Measurements from ENCODE around the gene KCTD14. TPM values are rescaled to one million over a fixed set of nuclear protein-coding genes. Genes with fewer than 3 reads are reported as not detected.

Gene KCTD14
- 1.3 to 2.1 TPM (median 1.6 TPM) in 5 replicates for total RNA-seq (2022; extraction: Qiagen RNA extraction)

GRCh38 chr11:78022397-78023396, at the start of gene KCTD14:
KCTD14 (minus strand) TSS chr11:78023276; CDS start chr11:78023249, 27 bp downstream.

GRCh38 chr11:78063440-78064181, 40.5 kb upstream of the KCTD14 start, which contains the start of gene THRSP:
THRSP (plus strand) TSS chr11:78063861; CDS start chr11:78063882, 21 bp downstream.

GRCh38 chr11:77994434-77995362, 28.4 kb downstream of the KCTD14 start, which contains the start of gene INTS4:
INTS4 (minus strand) TSS chr11:77994668; CDS start chr11:77994643, 25 bp downstream.

Other genes with a start within 250 kb of the KCTD14 start
- 12.9 to 17.4 TPM (median 15.9 TPM) in 5 replicates for gene RSF1, start 202.6 kb downstream of the KCTD14 start, total RNA-seq (2022; extraction: Qiagen RNA extraction)
- 26.2 to 31.4 TPM (median 29.1 TPM) in 5 replicates for gene AAMDC, start 202.1 kb downstream of the KCTD14 start, total RNA-seq (2022; extraction: Qiagen RNA extraction)
- gene INTS4, start 28.6 kb downstream of the KCTD14 start, total RNA-seq (2022; extraction: Qiagen RNA extraction): 16.4 to 20.5 TPM (median 17.7 TPM) in 5 replicates
- gene THRSP, start 40.6 kb upstream of the KCTD14 start, total RNA-seq (2022; extraction: Qiagen RNA extraction): not detected in 5 replicates
- 235 to 265 TPM (median 252 TPM) in 5 replicates for gene NDUFC2, start 56.6 kb upstream of the KCTD14 start, total RNA-seq (2022; extraction: Qiagen RNA extraction)
- gene ALG8, start 116.3 kb upstream of the KCTD14 start, total RNA-seq (2022; extraction: Qiagen RNA extraction): 57.2 to 63.8 TPM (median 61.9 TPM) in 5 replicates
- gene KCTD21, start 165.3 kb upstream of the KCTD14 start, total RNA-seq (2022; extraction: Qiagen RNA extraction): 7.4 to 9.1 TPM (median 7.9 TPM) in 5 replicates
- gene USP35, start 165.6 kb upstream of the KCTD14 start, total RNA-seq (2022; extraction: Qiagen RNA extraction): 6.6 to 8.6 TPM (median 7.6 TPM) in 5 replicates

All from A549 treated with Hydrocortisone at 1 μM for 4 hours (cell line).